Endothelial cell of umbilical vein (primary cell): ENCODE measurements around the gene PEX16. TPM values are rescaled to one million over a fixed set of nuclear protein-coding genes. Genes with fewer than 3 reads are reported as not detected.

ENCODE experiments used
- BruUV-seq: library from RNA; stranded (reverse); fragments of 400-500 nt; replicated peaks from 2 replicates; lab custom pipeline; 2021; lab: Mats Ljungman, UMichigan
- CTCF ChIA-PET: fragments of 300-600, 350-600 bp; sonication (Branson Sonifier 250); formaldehyde crosslinking; loops from one replicate; lab custom pipeline; 2021; ENCODE audit warnings: antibody characterized with exemption, inconsistent platforms; lab: Charles Lee
- POLR2A ChIA-PET: fragments of 300-600, 350-600 bp; sonication (Branson Sonifier 250); formaldehyde crosslinking; loops from one replicate; lab custom pipeline; 2021; ENCODE audit warnings: antibody characterized with exemption, inconsistent platforms; lab: Charles Lee
- DNase-seq: peaks from one replicate; pipeline ENCODE4 v3.0.0-alpha.2; 2011; ENCODE audit warnings: low read depth, low spot score
- FAIRE-seq: peaks from 2 replicates; lab custom pipeline; 2011; peaks lifted over from hg19 to GRCh38; lab: Jason Lieb, UNC
- H2AFZ ChIP-seq: 2 replicates; pipeline ENCODE4 v1.6.0; 2012; ENCODE audit warnings: low read depth, low read length, control low read depth, inconsistent platforms
- H3K27ac ChIP-seq: 2 replicates; pipeline ENCODE4 v1.5.1; 2011; ENCODE audit warnings: low read depth, mild to moderate bottlenecking, control low read depth, low read length, moderate library complexity; ENCODE audit not compliant: insufficient read depth
- H3K27me3 ChIP-seq, 2 experiments: 2 replicates each; pipeline versions ENCODE4 v1.6.0 to v1.6.1; 2011; ENCODE audit warnings: low read length in 2 of 2, mixed read lengths in 1 of 2; ENCODE audit not compliant: control insufficient read depth in 2 of 2, insufficient read depth in 2 of 2
- H3K36me3 ChIP-seq, 2 experiments: 2 replicates in 1 of 2; 3 replicates in 1 of 2; pipeline ENCODE4 v1.5.1; 2011; ENCODE audit warnings: low read length in 2 of 2, mild to moderate bottlenecking in 1 of 2, moderate library complexity in 1 of 2; ENCODE audit not compliant: control insufficient read depth in 2 of 2, insufficient read depth in 2 of 2; ENCODE audit errors: extremely low read depth in 1 of 2
- H3K4me1 ChIP-seq: 3 replicates; pipeline ENCODE4 v1.5.1; 2011; ENCODE audit warnings: mild to moderate bottlenecking, low read length; ENCODE audit not compliant: control insufficient read depth, insufficient read depth; ENCODE audit errors: extremely low read depth
- H3K4me2 ChIP-seq: 2 replicates; pipeline ENCODE4 v1.6.1; 2011; ENCODE audit warnings: low read length, control low read depth, mixed read lengths; ENCODE audit not compliant: insufficient read depth
- H3K4me3 ChIP-seq, 3 experiments: fragments of 200-600 bp in 1 of 3; sonication (generic), shearing (Covaris generic) in 1 of 3; replicated peaks in 1 of 3; 2 replicates each; pipeline ENCODE4 v1.5.1; 2011 to 2016; ENCODE audit warnings: control low read depth in 3 of 3, low read length in 3 of 3, mild to moderate bottlenecking in 2 of 3, inconsistent platforms in 1 of 3, low read depth in 1 of 3, moderate library complexity in 1 of 3; ENCODE audit not compliant: insufficient read depth in 1 of 3
- H3K79me2 ChIP-seq: 2 replicates; pipeline ENCODE4 v1.6.0; 2012; ENCODE audit warnings: low read length, inconsistent platforms; ENCODE audit not compliant: control insufficient read depth, insufficient read depth
- H3K9ac ChIP-seq: replicated peaks from 2 replicates; pipeline ENCODE3; 2011; ENCODE audit warnings: low read length, control low read depth; ENCODE audit not compliant: insufficient read depth; ENCODE audit errors: extremely low read depth
- H3K9me1 ChIP-seq: replicated peaks from 3 replicates; pipeline ENCODE4 v1.6.0; 2011; ENCODE audit warnings: mild to moderate bottlenecking, low read length; ENCODE audit not compliant: control insufficient read depth, insufficient read depth; ENCODE audit errors: extremely low read depth
- H3K9me3 ChIP-seq: replicated peaks from 2 replicates; pipeline ENCODE4 v1.5.1; 2012; ENCODE audit warnings: low read length, inconsistent platforms; ENCODE audit not compliant: control insufficient read depth, insufficient read depth
- H4K20me1 ChIP-seq: replicated peaks from 2 replicates; pipeline ENCODE3; 2011; ENCODE audit warnings: mild to moderate bottlenecking, low read length; ENCODE audit not compliant: control insufficient read depth, insufficient read depth; ENCODE audit errors: extremely low read depth
- EZH2 ChIP-seq: IDR thresholded peaks from 2 replicates; pipeline ENCODE4 v1.6.1; 2012; ENCODE audit warnings: borderline replicate concordance, low read depth, mild to moderate bottlenecking, moderate library complexity, low read length, inconsistent platforms; ENCODE audit not compliant: severe bottlenecking
- FOS ChIP-seq: IDR thresholded peaks from 2 replicates; pipeline ENCODE4 v1.6.1; 2011; ENCODE audit warnings: mild to moderate bottlenecking, low read length, moderate library complexity, borderline replicate concordance; ENCODE audit not compliant: insufficient read depth
- GATA2 ChIP-seq: IDR thresholded peaks from 2 replicates; pipeline ENCODE4 v1.7.0; 2011; ENCODE audit warnings: low read depth, mild to moderate bottlenecking, moderate library complexity, mixed read lengths, low read length; ENCODE audit not compliant: insufficient read length, insufficient read depth
- JUN ChIP-seq: IDR thresholded peaks from 2 replicates; pipeline ENCODE4 v1.6.1; 2011; ENCODE audit warnings: borderline replicate concordance, low read depth; ENCODE audit not compliant: insufficient read length, insufficient read depth
- MYC ChIP-seq: IDR thresholded peaks from one replicate; pipeline ENCODE4 v1.6.1; 2011; ENCODE audit warnings: mild to moderate bottlenecking, low read depth, low read length
- POLR2A ChIP-seq: IDR thresholded peaks from 2 replicates; pipeline ENCODE4 v1.6.1; 2012; ENCODE audit warnings: low read depth, mild to moderate bottlenecking, control low read depth, low read length
- POLR2AphosphoS5 ChIP-seq: IDR thresholded peaks from 2 replicates; pipeline ENCODE4 v1.6.1; 2012; ENCODE audit warnings: low read depth, mild to moderate bottlenecking, control low read depth, low read length, moderate library complexity; ENCODE audit not compliant: insufficient read depth
- dilution Hi-C: fragments of 300-500 bp; cut with MboI; formaldehyde crosslinking; loops from one replicate; pipeline ENCODE4 v1.15.0; 2019; ENCODE audit warnings: low sequenced_read_pairs; ENCODE audit not compliant: extremely low pct_ligation_motif_present
- intact Hi-C: fragments of 100-400 bp; cut with micrococcal nuclease; formaldehyde crosslinking; loops from one replicate; pipeline ENCODE4 v1.10.0; 2022
- polyA plus RNA-seq, 4 experiments: library from polyadenylated mRNA; depleted of rRNA in 3 of 4; stranded (reverse) in 3 of 4; unstranded in 1 of 4; fragments of >200 nt; gene quantifications; 2 replicates each; pipeline versions ENCODE4 v1.2.1 to v1.2.3, GENCODE V29; 2011 to 2012; ENCODE audit warnings: missing spikeins in 1 of 4
- total RNA-seq: library from RNA; stranded (reverse); gene quantifications from 2 replicates; pipeline ENCODE4 v1.2.3, GENCODE V29; 2021
- TF ChIP-seq, protein P1 (sequence below): IDR thresholded peaks from 2 replicates; pipeline ENCODE4 v1.6.1; 2011; ENCODE audit not compliant: insufficient read depth, insufficient read length
- TF ChIP-seq, protein P2 (sequence below), 2 donors: IDR thresholded peaks; 1 replicate in 1 of 2; 2 replicates in 1 of 2; pipeline ENCODE4 v1.5.1; 2011; ENCODE audit warnings: low read length in 2 of 2, mild to moderate bottlenecking in 2 of 2, moderate library complexity in 2 of 2, control low read depth in 1 of 2, inconsistent platforms in 1 of 2, low read depth in 1 of 2; ENCODE audit not compliant: insufficient read depth in 1 of 2; ENCODE audit errors: extremely low read depth in 1 of 2

The PEX16 gene
- total and polyA plus RNA-seq, 2 donors (not counting 3 experiments of a cell fraction or from before 2014, with no cell fraction given), result 27.4 to 32.2 TPM

- Histone ChIP-seq H3K9me3 (no peaks in the 10 kb centered on the region), H2AFZ (no peak overlapping the region), H3K9me1 (no peaks in the 10 kb centered on the region), H3K36me3 (no peaks in the 10 kb centered on the region), H3K9ac (no peak overlapping the region), H3K4me1 (peaks cover 10% of the 10 kb centered on the region), H3K27me3 (peaks cover 4 to 9% of the 10 kb centered on the region in 2 experiments), H4K20me1 (no peaks in the 10 kb centered on the region), H3K4me3 (no peak overlapping the region), H3K4me2 (no peak overlapping the region), H3K79me2 (no peaks in the 10 kb centered on the region), H3K27ac (no peak overlapping the region)
- no peak for DNase-seq
- ChIA-PET POLR2A (no interaction called here), CTCF (no interaction called here)
- intact Hi-C loops, result no loop called here
- no peak for FAIRE-seq
- TF ChIP-seq MYC (no peak), FOS (no peak), EZH2 (no peak), JUN (no peak), POLR2AphosphoS5 (no peak), POLR2A (no peak), GATA2 (no peak)
- TF ChIP-seq, protein P1, sequence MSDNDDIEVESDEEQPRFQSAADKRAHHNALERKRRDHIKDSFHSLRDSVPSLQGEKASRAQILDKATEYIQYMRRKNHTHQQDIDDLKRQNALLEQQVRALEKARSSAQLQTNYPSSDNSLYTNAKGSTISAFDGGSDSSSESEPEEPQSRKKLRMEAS, result no peak
- TF ChIP-seq, protein P2, sequence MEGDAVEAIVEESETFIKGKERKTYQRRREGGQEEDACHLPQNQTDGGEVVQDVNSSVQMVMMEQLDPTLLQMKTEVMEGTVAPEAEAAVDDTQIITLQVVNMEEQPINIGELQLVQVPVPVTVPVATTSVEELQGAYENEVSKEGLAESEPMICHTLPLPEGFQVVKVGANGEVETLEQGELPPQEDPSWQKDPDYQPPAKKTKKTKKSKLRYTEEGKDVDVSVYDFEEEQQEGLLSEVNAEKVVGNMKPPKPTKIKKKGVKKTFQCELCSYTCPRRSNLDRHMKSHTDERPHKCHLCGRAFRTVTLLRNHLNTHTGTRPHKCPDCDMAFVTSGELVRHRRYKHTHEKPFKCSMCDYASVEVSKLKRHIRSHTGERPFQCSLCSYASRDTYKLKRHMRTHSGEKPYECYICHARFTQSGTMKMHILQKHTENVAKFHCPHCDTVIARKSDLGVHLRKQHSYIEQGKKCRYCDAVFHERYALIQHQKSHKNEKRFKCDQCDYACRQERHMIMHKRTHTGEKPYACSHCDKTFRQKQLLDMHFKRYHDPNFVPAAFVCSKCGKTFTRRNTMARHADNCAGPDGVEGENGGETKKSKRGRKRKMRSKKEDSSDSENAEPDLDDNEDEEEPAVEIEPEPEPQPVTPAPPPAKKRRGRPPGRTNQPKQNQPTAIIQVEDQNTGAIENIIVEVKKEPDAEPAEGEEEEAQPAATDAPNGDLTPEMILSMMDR (IDR thresholded peaks at IDR 0.05; ENCODE audit: extremely low read depth in 1 of 2, insufficient read depth in 1 of 2, low read depth in 1 of 2, low read length in 2 of 2), result no peak
- dilution Hi-C loops, result no loop called here
- BruUV-seq, result no TSS peak
Observed at GRCh38 chr11:45896422-45896984, 21.2 kb downstream of the PEX16 start.
